ENCODE measurements around the gene ARHGAP8.
"Not testable (repeated sequence)": the region's sequence is repeated elsewhere in the genome, so short reads cannot be mapped to it uniquely, and the experiment has no call there.

ARHGAP8 gene

GRCh38 chr22:44726439-44726838 lies 25.9 kb upstream of the ARHGAP8 start:
- no peak for DNase-seq

- no peak for DNase-seq
Observed at GRCh38 chr22:44727148-44727547, 25.2 kb upstream of the ARHGAP8 start.

GRCh38 chr22:44727709-44728108 lies 24.7 kb upstream of the ARHGAP8 start:
- DNase-seq: no peak

GRCh38 chr22:44728761-44729324 lies 23.5 kb upstream of the ARHGAP8 start:
- no peak for DNase-seq

- no peak for DNase-seq
Observed at GRCh38 chr22:44729391-44730021, 22.9 kb upstream of the ARHGAP8 start.

GRCh38 chr22:44730022-44730393 lies 22.4 kb upstream of the ARHGAP8 start:
- no peak for DNase-seq

GRCh38 chr22:44730490-44731356 lies 21.7 kb upstream of the ARHGAP8 start:
- no peak for DNase-seq

GRCh38 chr22:44731357-44731970 lies 20.9 kb upstream of the ARHGAP8 start:
- DNase-seq: no peak

- no peak for DNase-seq
Observed at GRCh38 chr22:44732017-44732561, 20.3 kb upstream of the ARHGAP8 start.

- DNase-seq: no peak
Observed at GRCh38 chr22:44732661-44733060, 19.7 kb upstream of the ARHGAP8 start.

GRCh38 chr22:44733426-44734106 lies 18.8 kb upstream of the ARHGAP8 start:
- no peak for DNase-seq

- no peak for DNase-seq
Observed at GRCh38 chr22:44734278-44734677, 18.1 kb upstream of the ARHGAP8 start.

- no peak for DNase-seq
Observed at GRCh38 chr22:44734801-44735517, 17.4 kb upstream of the ARHGAP8 start.

- no peak for DNase-seq
Observed at GRCh38 chr22:44735518-44736428, 16.6 kb upstream of the ARHGAP8 start.

GRCh38 chr22:44736581-44737405 lies 15.6 kb upstream of the ARHGAP8 start:
- DNase-seq: no peak

- no peak for DNase-seq
Observed at GRCh38 chr22:44737406-44738346, 14.7 kb upstream of the ARHGAP8 start.

GRCh38 chr22:44738347-44738715 lies 14.0 kb upstream of the ARHGAP8 start:
- no peak for DNase-seq

- DNase-seq: no peak
Observed at GRCh38 chr22:44739024-44739423, 13.4 kb upstream of the ARHGAP8 start.

GRCh38 chr22:44739666-44740065 lies 12.7 kb upstream of the ARHGAP8 start:
- not testable (repeated sequence) for DNase-seq
